ENCODE data around the gene NKAIN2.

Gene NKAIN2

GRCh38 chr6:124355146-124355545 lies 551.5 kb downstream of the NKAIN2 start:
- DNase-seq (ENCODE audit: low spot score) = no peak
- ChIA-PET POLR2A (ENCODE audit: low non-redundant PET) (no interaction called here), CTCF (no interaction called here)
- TF ChIP-seq CTCF (conservative IDR thresholded peaks at IDR 0.05; ENCODE audit: low read depth) = no peak
- no peak overlapping the region for H3K27ac ChIP-seq

GRCh38 chr6:124356276-124356810 lies 552.7 kb downstream of the NKAIN2 start:
- CTCF ChIA-PET = no interaction called here
- no peak for DNase-seq (ENCODE audit: low spot score)
- no peak overlapping the region for H3K27ac ChIP-seq
- no peak for TF ChIP-seq CTCF (conservative IDR thresholded peaks at IDR 0.05; ENCODE audit: low read depth)
- POLR2A ChIA-PET (ENCODE audit: low non-redundant PET) = no interaction called here

GRCh38 chr6:124356811-124357210 lies 553.1 kb downstream of the NKAIN2 start:
- ChIA-PET CTCF (no interaction called here), POLR2A (ENCODE audit: low non-redundant PET) (no interaction called here)
- H3K27ac ChIP-seq = no peak overlapping the region
- DNase-seq (ENCODE audit: low spot score) = no peak
- TF ChIP-seq CTCF (conservative IDR thresholded peaks at IDR 0.05; ENCODE audit: low read depth) = no peak

- POLR2A ChIA-PET (ENCODE audit: low non-redundant PET) = no interaction called here
- CTCF ChIA-PET = no interaction called here
- DNase-seq (ENCODE audit: low spot score) = no peak
- H3K27ac ChIP-seq = no peak overlapping the region
- TF ChIP-seq CTCF (conservative IDR thresholded peaks at IDR 0.05; ENCODE audit: low read depth) = no peak
Measured at GRCh38 chr6:124368131-124368530, 564.5 kb downstream of the NKAIN2 start.

- no peak for DNase-seq (ENCODE audit: low spot score)
- TF ChIP-seq CTCF (conservative IDR thresholded peaks at IDR 0.05; ENCODE audit: low read depth) = no peak
- ChIA-PET CTCF (no interaction called here), POLR2A (ENCODE audit: low non-redundant PET) (no interaction called here)
- no peak overlapping the region for H3K27ac ChIP-seq
Measured at GRCh38 chr6:124371974-124372475, 568.4 kb downstream of the NKAIN2 start.

GRCh38 chr6:124373386-124373785 lies 569.7 kb downstream of the NKAIN2 start:
- no peak for DNase-seq (ENCODE audit: low spot score)
- ChIA-PET POLR2A (ENCODE audit: low non-redundant PET) (no interaction called here), CTCF (interaction anchor here (0.7 kb wide), 1 partner anchor 18 kb away, joined by 4 read pairs; no protein-coding TSS in a partner anchor)
- H3K27ac ChIP-seq = no peak overlapping the region
- no peak for TF ChIP-seq CTCF (conservative IDR thresholded peaks at IDR 0.05; ENCODE audit: low read depth)

Measured in RWPE1 (cell line).